NCI-H2029 treated with DMSO at 0.1 percent for 48 hours (cell line): ENCODE results near the gene PAEP.
"Not testable (repeated sequence)": the region's sequence is repeated elsewhere in the genome, so short reads cannot be mapped to it uniquely, and the experiment has no call there.

Experiments used
- DNase-seq: peaks from one replicate; lab custom pipeline; 2025; lab: John Stamatoyannopoulos, UW

Gene PAEP

GRCh38 chr9:135561391-135562234, at the start of gene PAEP:
TSS of gene PAEP (plus strand) at chr9:135561756.
- no peak for DNase-seq

- DNase-seq, result no peak
Measured at GRCh38 chr9:135512241-135512603, 49.3 kb upstream of the PAEP start.

- DNase-seq, result no peak
Measured at GRCh38 chr9:135512904-135513303, 48.7 kb upstream of the PAEP start.

GRCh38 chr9:135513351-135513846, 48.2 kb upstream of the PAEP start:
- no peak for DNase-seq

GRCh38 chr9:135513906-135514305, 47.6 kb upstream of the PAEP start:
- DNase-seq, result not testable (repeated sequence)

GRCh38 chr9:135514342-135515082, 47.0 kb upstream of the PAEP start:
- DNase-seq, result no peak

- DNase-seq, result no peak
Measured at GRCh38 chr9:135515083-135515951, 46.2 kb upstream of the PAEP start.

GRCh38 chr9:135516132-135516860, 45.3 kb upstream of the PAEP start:
- no peak for DNase-seq

- no peak for DNase-seq
Measured at GRCh38 chr9:135517407-135517822, 44.1 kb upstream of the PAEP start.

- no peak for DNase-seq
Measured at GRCh38 chr9:135519179-135519971, 42.2 kb upstream of the PAEP start.

GRCh38 chr9:135520916-135521607, 40.5 kb upstream of the PAEP start, which contains the start of gene LCN1:
TSS of gene LCN1 (plus strand) at chr9:135521440. CDS start at chr9:135521498, 58 bp downstream.
- DNase-seq, result no peak

- no peak for DNase-seq
Measured at GRCh38 chr9:135521608-135522095, 39.9 kb upstream of the PAEP start.

GRCh38 chr9:135522137-135522877, 39.2 kb upstream of the PAEP start:
- no peak for DNase-seq

- DNase-seq, result no peak
Measured at GRCh38 chr9:135522931-135523330, 38.6 kb upstream of the PAEP start.

GRCh38 chr9:135523521-135524129, 37.9 kb upstream of the PAEP start:
- DNase-seq, result no peak

- DNase-seq, result no peak
Measured at GRCh38 chr9:135524130-135524861, 37.3 kb upstream of the PAEP start.

GRCh38 chr9:135525241-135526088, 36.1 kb upstream of the PAEP start:
- no peak for DNase-seq
